OCI-LY7 (cell line): ENCODE data around the gene TAOK3.

Experiments
- EZH2phosphoT487 ChIP-seq: fragments of 200-600 bp; sonication (generic); IDR thresholded peaks from 2 replicates; pipeline ENCODE4 v1.6.1; 2018; ENCODE audit warnings: low read depth, borderline replicate concordance, mild to moderate bottlenecking, mixed run types, antibody characterized with exemption, low read length, moderate library complexity, mixed read lengths
- TF ChIP-seq, protein P1 (sequence below): fragments of 200-600 bp; sonication (generic); conservative IDR thresholded peaks from 2 replicates; pipeline ENCODE4 v1.5.1; 2014; ENCODE audit warnings: mild to moderate bottlenecking, antibody characterized with exemption, low read length, moderate library complexity, mixed read lengths

- TF ChIP-seq EZH2phosphoT487 = no peak
- TF ChIP-seq, protein P1, sequence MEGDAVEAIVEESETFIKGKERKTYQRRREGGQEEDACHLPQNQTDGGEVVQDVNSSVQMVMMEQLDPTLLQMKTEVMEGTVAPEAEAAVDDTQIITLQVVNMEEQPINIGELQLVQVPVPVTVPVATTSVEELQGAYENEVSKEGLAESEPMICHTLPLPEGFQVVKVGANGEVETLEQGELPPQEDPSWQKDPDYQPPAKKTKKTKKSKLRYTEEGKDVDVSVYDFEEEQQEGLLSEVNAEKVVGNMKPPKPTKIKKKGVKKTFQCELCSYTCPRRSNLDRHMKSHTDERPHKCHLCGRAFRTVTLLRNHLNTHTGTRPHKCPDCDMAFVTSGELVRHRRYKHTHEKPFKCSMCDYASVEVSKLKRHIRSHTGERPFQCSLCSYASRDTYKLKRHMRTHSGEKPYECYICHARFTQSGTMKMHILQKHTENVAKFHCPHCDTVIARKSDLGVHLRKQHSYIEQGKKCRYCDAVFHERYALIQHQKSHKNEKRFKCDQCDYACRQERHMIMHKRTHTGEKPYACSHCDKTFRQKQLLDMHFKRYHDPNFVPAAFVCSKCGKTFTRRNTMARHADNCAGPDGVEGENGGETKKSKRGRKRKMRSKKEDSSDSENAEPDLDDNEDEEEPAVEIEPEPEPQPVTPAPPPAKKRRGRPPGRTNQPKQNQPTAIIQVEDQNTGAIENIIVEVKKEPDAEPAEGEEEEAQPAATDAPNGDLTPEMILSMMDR = no peak
Measured at GRCh38 chr12:118287728-118288127, 85.0 kb downstream of the TAOK3 start.
